ENCODE results near the gene ARIH1.

GRCh38 chr15:72516777-72517176, 42.6 kb downstream of the ARIH1 start:
- TF ChIP-seq TEAD4 (IDR thresholded peaks at IDR 0.05; ENCODE audit: borderline replicate concordance, insufficient read depth) (no peak), EZH2phosphoT487 (IDR thresholded peaks at IDR 0.05; ENCODE audit: borderline replicate concordance, low read depth) (no peak), EP300 (IDR thresholded peaks at IDR 0.05; ENCODE audit: borderline replicate concordance in 1 of 2, low read depth in 1 of 2, low read length in 1 of 2) (no peak), MAX (IDR thresholded peaks at IDR 0.05; ENCODE audit: low read depth) (no peak), CTCF (IDR thresholded peaks at IDR 0.05) (no peak), RFX5 (IDR thresholded peaks at IDR 0.05; ENCODE audit: low read length) (no peak), TAF1 (IDR thresholded peaks at IDR 0.05; ENCODE audit: borderline replicate concordance, low read depth, low read length) (no peak), RAD21 (IDR thresholded peaks at IDR 0.05; ENCODE audit: low read length) (no peak), YY1 (IDR thresholded peaks at IDR 0.05; ENCODE audit: low read depth) (no peak), REST (IDR thresholded peaks at IDR 0.05; ENCODE audit: low read depth, low read length) (no peak)

Measured in SK-N-SH (cell line).